ENCODE results near the gene SH2D6. TPM values are rescaled to one million over a fixed set of nuclear protein-coding genes. Genes with fewer than 3 reads are reported as not detected.

SH2D6 gene
- total and polyA plus RNA-seq, 9 of the 15 experiments (the other 6 are each of a cell fraction or from before 2014, with no cell fraction given), result 0.07 to 0.76 (median 0.33) TPM; not detected in 2

DNA sequence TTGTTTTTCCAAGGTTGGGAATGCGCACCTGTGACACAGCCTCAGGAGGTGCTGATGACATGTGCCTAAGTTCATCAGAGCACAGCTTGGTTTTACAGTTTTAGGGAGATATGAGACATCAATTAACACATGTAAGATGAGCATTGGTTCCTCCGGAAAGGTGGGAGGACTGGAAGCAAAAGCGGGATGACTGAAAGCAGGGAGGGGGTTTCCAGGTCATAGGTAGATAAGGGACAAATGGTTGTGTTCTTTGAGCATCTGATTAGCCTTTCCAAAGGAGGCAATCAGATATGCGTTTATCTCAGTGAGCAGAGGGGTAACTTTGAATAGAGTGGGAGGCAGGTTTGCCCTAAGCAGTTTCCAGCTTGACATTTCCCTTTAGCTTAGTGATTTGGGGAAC, 34.7 kb upstream of the SH2D6 start:
- Histone ChIP-seq H2AFZ (ENCODE audit: low read depth, low read length) (no peak overlapping the region), H3K9ac (ENCODE audit: insufficient read depth in 1 of 2, low read depth in 2 of 2, low read length in 2 of 2) (no peak overlapping the region), H3K36me3 (ENCODE audit: control insufficient read depth, insufficient read depth, low read length) (peaks cover 12% of the 10 kb centered on the region; the same call in 2 of the 3 replicates), H3K4me1 (replicated peaks in 1 of 2; ENCODE audit: control insufficient read depth in 2 of 2, insufficient read depth in 2 of 2, low read length in 2 of 2) (peaks cover 0 to 2% of the 10 kb centered on the region in 2 experiments; a peak in 3 of 5 replicates), H3K9me3 (replicated peaks; ENCODE audit: control insufficient read depth, insufficient read depth, low read depth, low read length) (peaks cover 2% of the 10 kb centered on the region; the same call in 1 of the 2 replicates), H3K4me2 (ENCODE audit: insufficient read depth, low read length) (no peak overlapping the region), H3K9me1 (ENCODE audit: control insufficient read depth, insufficient read depth, low read length) (no peaks in the 10 kb centered on the region), H3K27ac (ENCODE audit: extremely low read depth, low read depth, low read length) (no peak overlapping the region), H3K79me2 (ENCODE audit: control insufficient read depth, insufficient read depth, low read length) (no peaks in the 10 kb centered on the region), H3K4me3 (no peak overlapping the region), H4K20me1 (replicated peaks; ENCODE audit: control insufficient read depth, insufficient read depth, low read length) (no peaks in the 10 kb centered on the region), H3K27me3 (ENCODE audit: control insufficient read depth in 2 of 2, insufficient read depth in 2 of 2, low read length in 2 of 2) (no peaks in the 10 kb centered on the region)
- ATAC-seq (no peak), FAIRE-seq (no peak), DNase-seq (ENCODE audit: extremely low read depth in 1 of 4, low spot score in 3 of 4) (peak in 1 of 4 experiments; percentile 12)
- ChIA-PET CTCF (ENCODE audit: low intra/inter-chr PET ratio) (no interaction called here), POLR2A (interaction anchor here (0.8 to 5.3 kb wide), 7 partner anchors 8 to 166 kb away, joined by 3 to 22 read pairs (median 7); partner anchors contain the start of genes ELMOD3 and MAT2A)
- TF ChIP-seq, protein P1, sequence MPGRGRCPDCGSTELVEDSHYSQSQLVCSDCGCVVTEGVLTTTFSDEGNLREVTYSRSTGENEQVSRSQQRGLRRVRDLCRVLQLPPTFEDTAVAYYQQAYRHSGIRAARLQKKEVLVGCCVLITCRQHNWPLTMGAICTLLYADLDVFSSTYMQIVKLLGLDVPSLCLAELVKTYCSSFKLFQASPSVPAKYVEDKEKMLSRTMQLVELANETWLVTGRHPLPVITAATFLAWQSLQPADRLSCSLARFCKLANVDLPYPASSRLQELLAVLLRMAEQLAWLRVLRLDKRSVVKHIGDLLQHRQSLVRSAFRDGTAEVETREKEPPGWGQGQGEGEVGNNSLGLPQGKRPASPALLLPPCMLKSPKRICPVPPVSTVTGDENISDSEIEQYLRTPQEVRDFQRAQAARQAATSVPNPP (IDR thresholded peaks at IDR 0.05; ENCODE audit: borderline replicate concordance, insufficient read depth, insufficient read length), result no peak
- peak; percentile 69 for TF ChIP-seq CBFA2T3 (IDR thresholded peaks at IDR 0.05)
- peak; percentile 29; the same call in 1 of the 2 replicates for TF ChIP-seq SOX6 (IDR thresholded peaks at IDR 0.05)
- TF ChIP-seq TCF3 (CRISPR knock-in tag; IDR thresholded peaks at IDR 0.05), result peak; percentile 17; the same call in 1 of the 2 replicates
- no peak for TF ChIP-seq ZNF133 (CRISPR knock-in tag; IDR thresholded peaks at IDR 0.05)
- TF ChIP-seq CBFA2T2 (conservative IDR thresholded peaks at IDR 0.05), result peak; percentile 48
- no peak for TF ChIP-seq MAZ (CRISPR knock-in tag; conservative IDR thresholded peaks at IDR 0.05 in 1 of 2, IDR thresholded peaks at IDR 0.05 in 1 of 2)
- peak; percentile 39; the same call in 1 of the 2 replicates for TF ChIP-seq ARID1B (IDR thresholded peaks at IDR 0.05)
- TF ChIP-seq EGR1 (conservative IDR thresholded peaks at IDR 0.05), result peak; percentile 16; the same call in 1 of the 2 replicates
- no peak for TF ChIP-seq RHOXF2B (CRISPR knock-in tag; conservative IDR thresholded peaks at IDR 0.05)
- TF ChIP-seq, protein P2, sequence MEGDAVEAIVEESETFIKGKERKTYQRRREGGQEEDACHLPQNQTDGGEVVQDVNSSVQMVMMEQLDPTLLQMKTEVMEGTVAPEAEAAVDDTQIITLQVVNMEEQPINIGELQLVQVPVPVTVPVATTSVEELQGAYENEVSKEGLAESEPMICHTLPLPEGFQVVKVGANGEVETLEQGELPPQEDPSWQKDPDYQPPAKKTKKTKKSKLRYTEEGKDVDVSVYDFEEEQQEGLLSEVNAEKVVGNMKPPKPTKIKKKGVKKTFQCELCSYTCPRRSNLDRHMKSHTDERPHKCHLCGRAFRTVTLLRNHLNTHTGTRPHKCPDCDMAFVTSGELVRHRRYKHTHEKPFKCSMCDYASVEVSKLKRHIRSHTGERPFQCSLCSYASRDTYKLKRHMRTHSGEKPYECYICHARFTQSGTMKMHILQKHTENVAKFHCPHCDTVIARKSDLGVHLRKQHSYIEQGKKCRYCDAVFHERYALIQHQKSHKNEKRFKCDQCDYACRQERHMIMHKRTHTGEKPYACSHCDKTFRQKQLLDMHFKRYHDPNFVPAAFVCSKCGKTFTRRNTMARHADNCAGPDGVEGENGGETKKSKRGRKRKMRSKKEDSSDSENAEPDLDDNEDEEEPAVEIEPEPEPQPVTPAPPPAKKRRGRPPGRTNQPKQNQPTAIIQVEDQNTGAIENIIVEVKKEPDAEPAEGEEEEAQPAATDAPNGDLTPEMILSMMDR (IDR thresholded peaks at IDR 0.05 in 2 of 3, conservative IDR thresholded peaks at IDR 0.05 in 1 of 3; ENCODE audit: insufficient read depth in 2 of 3, low read depth in 1 of 3, low read length in 3 of 3), result no peak
- TF ChIP-seq ZC3H8 (IDR thresholded peaks at IDR 0.05), result no peak
- peak; percentile 12; the same call in 1 of the 2 replicates for TF ChIP-seq CTBP1 (IDR thresholded peaks at IDR 0.05; ENCODE audit: borderline replicate concordance)
- TF ChIP-seq ZEB2 (IDR thresholded peaks at IDR 0.05), result peak; percentile 47; the same call in 1 of the 2 replicates
- intact Hi-C loops (cut with micrococcal nuclease) (no loop called here), in situ Hi-C loops (cut with MboI) (no loop called here)
- BruUV-seq (replicated peaks), result no TSS peak
- WGBS (ENCODE audit: insufficient coverage, low coverage, missing lambda C conversion rate), result 26% methylated on average over 4 of the region's 4 CpGs

Data from K562 (cell line).